Measurements from ENCODE around the gene IL5. TPM values are rescaled to one million over a fixed set of nuclear protein-coding genes. Genes with fewer than 3 reads are reported as not detected.
A peak's percentile ranks its signal among the peaks of the same experiment; 100 is the strongest.

The IL5 gene
- total and polyA plus RNA-seq, 2 of the 13 experiments (the other 11 are each of a cell fraction or from before 2014, with no cell fraction given): not detected

GRCh38 chr5:132592521-132592920 lies 49.2 kb upstream of the IL5 start:
- Histone ChIP-seq H4K20me1 (ENCODE audit: insufficient read depth, low read length) (no peaks in the 10 kb centered on the region), H3K4me1 (ENCODE audit: insufficient read depth, low read length) (no peaks in the 10 kb centered on the region), H3K4me2 (ENCODE audit: low read depth, low read length) (no peak overlapping the region), H3K4me3 (replicated peaks in 1 of 3; ENCODE audit: insufficient read depth in 1 of 3, low read depth in 2 of 3, low read length in 3 of 3) (no peak overlapping the region), H2AFZ (ENCODE audit: low read length) (no peak overlapping the region), H3K9me3 (ENCODE audit: low read length) (no peaks in the 10 kb centered on the region), H3K36me3 (replicated peaks in 1 of 2; ENCODE audit: control insufficient read depth in 1 of 2, insufficient read depth in 2 of 2, low read length in 2 of 2) (peaks cover 13 to 71% of the 10 kb centered on the region in 2 experiments), H3K9ac (ENCODE audit: insufficient read depth, low read depth, low read length) (no peak overlapping the region), H3K27me3 (ENCODE audit: control insufficient read depth in 1 of 2, insufficient read depth in 2 of 2, low read length in 2 of 2) (no peaks in the 10 kb centered on the region), H3K79me2 (ENCODE audit: insufficient read depth, low read length) (no peaks in the 10 kb centered on the region), H3K27ac (ENCODE audit: extremely low read length, insufficient read depth, low read length) (no peak overlapping the region)
- FAIRE-seq: no peak
- peak; percentile 7 for DNase-seq (ENCODE audit: low spot score)
- WGBS (ENCODE audit: low lambda C conversion rate): 83% methylated on average over 2 of the region's 2 CpGs
- intact Hi-C loops (cut with micrococcal nuclease; ENCODE audit: unreplicated experiment) (no loop called here), in situ Hi-C loops (cut with HindIII; ENCODE audit: extremely low pct_ligation_motif_present, low pct_unique_long_range_greater_than_20kb) (no loop called here)
- ChIA-PET POLR2A (no interaction called here), CTCF (ENCODE audit: low intra/inter-chr PET ratio, low total read pairs) (no interaction called here)
- no peak for TF ChIP-seq TEAD3 (CRISPR knock-in tag; optimal IDR thresholded peaks at IDR 0.05; ENCODE audit: borderline replicate concordance)
- TF ChIP-seq SMARCC2 (IDR thresholded peaks at IDR 0.05): no peak
- TF ChIP-seq ZNF281 (CRISPR knock-in tag; IDR thresholded peaks at IDR 0.05; ENCODE audit: borderline replicate concordance): no peak
- TF ChIP-seq HDAC2 (CRISPR knock-in tag; IDR thresholded peaks at IDR 0.05): no peak
- BruUV-seq (replicated peaks): no TSS peak
- no peak for ATAC-seq

GRCh38 chr5:132591145-132591544 lies 47.8 kb upstream of the IL5 start:
- Histone ChIP-seq H3K9me3 (ENCODE audit: low read length) (no peaks in the 10 kb centered on the region), H3K36me3 (replicated peaks in 1 of 2; ENCODE audit: control insufficient read depth in 1 of 2, insufficient read depth in 2 of 2, low read length in 2 of 2) (peaks cover 9 to 70% of the 10 kb centered on the region in 2 experiments), H4K20me1 (ENCODE audit: insufficient read depth, low read length) (no peaks in the 10 kb centered on the region), H3K4me3 (replicated peaks in 1 of 3; ENCODE audit: insufficient read depth in 1 of 3, low read depth in 2 of 3, low read length in 3 of 3) (no peak overlapping the region), H3K9ac (ENCODE audit: insufficient read depth, low read depth, low read length) (no peak overlapping the region), H3K27me3 (ENCODE audit: control insufficient read depth in 1 of 2, insufficient read depth in 2 of 2, low read length in 2 of 2) (no peaks in the 10 kb centered on the region), H3K4me1 (ENCODE audit: insufficient read depth, low read length) (no peaks in the 10 kb centered on the region), H3K4me2 (ENCODE audit: low read depth, low read length) (no peak overlapping the region), H3K79me2 (ENCODE audit: insufficient read depth, low read length) (no peaks in the 10 kb centered on the region), H3K27ac (ENCODE audit: extremely low read length, insufficient read depth, low read length) (no peak overlapping the region), H2AFZ (ENCODE audit: low read length) (no peak overlapping the region)
- in situ Hi-C loops (cut with HindIII; ENCODE audit: extremely low pct_ligation_motif_present, low pct_unique_long_range_greater_than_20kb) (no loop called here), intact Hi-C loops (cut with micrococcal nuclease; ENCODE audit: unreplicated experiment) (no loop called here)
- ChIA-PET CTCF (ENCODE audit: low intra/inter-chr PET ratio, low total read pairs) (no interaction called here), POLR2A (no interaction called here)
- BruUV-seq (replicated peaks): no TSS peak
- no peak for DNase-seq (ENCODE audit: low spot score)
- ATAC-seq: no peak
- TF ChIP-seq STAG1 (CRISPR knock-in tag; IDR thresholded peaks at IDR 0.05) (peak; percentile 48), GPBP1L1 (CRISPR knock-in tag; IDR thresholded peaks at IDR 0.05) (no peak), CTCF (CRISPR knock-in tag; IDR thresholded peaks at IDR 0.05) (peak; percentile 21; the same call in 1 of the 2 replicates), HOXD1 (CRISPR knock-in tag; IDR thresholded peaks at IDR 0.05) (no peak)
- 98% methylated on average over 3 of the region's 3 CpGs for WGBS (ENCODE audit: low lambda C conversion rate)
- FAIRE-seq: no peak

Measured in HepG2 (cell line).